HG03175 (cell line): ENCODE data around the gene ACACB.
"Not testable (repeated sequence)": the region's sequence is repeated elsewhere in the genome, so short reads cannot be mapped to it uniquely, and the experiment has no call there.

Experiments
- ATAC-seq: cut with Tn5 transposase; IDR thresholded peaks from one replicate; pipeline ENCODE4 v1.9.1; 2021; ENCODE audit warnings: mild to moderate bottlenecking, moderate library complexity; ENCODE audit not compliant: unreplicated experiment

ACACB gene

GRCh38 chr12:109139360-109139759 lies 23.0 kb downstream of the ACACB start:
- ATAC-seq: no peak

GRCh38 chr12:109139791-109140190 lies 23.4 kb downstream of the ACACB start:
- ATAC-seq: no peak

- no peak for ATAC-seq
Measured at GRCh38 chr12:109140560-109140959, 24.2 kb downstream of the ACACB start.

GRCh38 chr12:109144224-109144623 lies 27.8 kb downstream of the ACACB start:
- ATAC-seq: no peak

GRCh38 chr12:109147126-109147525 lies 30.7 kb downstream of the ACACB start:
- ATAC-seq: not testable (repeated sequence)

GRCh38 chr12:109147954-109148353 lies 31.6 kb downstream of the ACACB start:
- no peak for ATAC-seq

GRCh38 chr12:109150124-109150640 lies 33.8 kb downstream of the ACACB start:
- no peak for ATAC-seq

- no peak for ATAC-seq
Measured at GRCh38 chr12:109151457-109151856, 35.1 kb downstream of the ACACB start.

GRCh38 chr12:109153821-109154441 lies 37.5 kb downstream of the ACACB start:
- no peak for ATAC-seq

GRCh38 chr12:109154451-109155438 lies 38.4 kb downstream of the ACACB start:
- ATAC-seq: peak; percentile 90

- ATAC-seq: no peak
Measured at GRCh38 chr12:109156036-109156435, 39.6 kb downstream of the ACACB start.

GRCh38 chr12:109156586-109156985 lies 40.2 kb downstream of the ACACB start:
- ATAC-seq: no peak

- no peak for ATAC-seq
Measured at GRCh38 chr12:109157986-109158385, 41.6 kb downstream of the ACACB start.

GRCh38 chr12:109160433-109160832 lies 44.0 kb downstream of the ACACB start:
- ATAC-seq: no peak

GRCh38 chr12:109160873-109161272 lies 44.5 kb downstream of the ACACB start:
- no peak for ATAC-seq

GRCh38 chr12:109162551-109162950 lies 46.2 kb downstream of the ACACB start:
- no peak for ATAC-seq

- no peak for ATAC-seq
Measured at GRCh38 chr12:109163167-109163566, 46.8 kb downstream of the ACACB start.

- ATAC-seq: no peak
Measured at GRCh38 chr12:109165599-109165998, 49.2 kb downstream of the ACACB start.

- ATAC-seq: no peak
Measured at GRCh38 chr12:109166371-109166770, 50.0 kb downstream of the ACACB start.

- ATAC-seq: no peak
Measured at GRCh38 chr12:109167781-109168180, 51.4 kb downstream of the ACACB start.

GRCh38 chr12:109169262-109169661 lies 52.9 kb downstream of the ACACB start:
- no peak for ATAC-seq

- no peak for ATAC-seq
Measured at GRCh38 chr12:109169686-109170085, 53.3 kb downstream of the ACACB start.
